GM19035 (cell line): ENCODE results near the gene MBNL1.

Experiments used
- ATAC-seq: cut with Tn5 transposase; IDR thresholded peaks from one replicate; pipeline ENCODE4 v1.9.1; 2021; ENCODE audit not compliant: unreplicated experiment

MBNL1 gene

GRCh38 chr3:152470095-152470494 lies 201.4 kb downstream of the MBNL1 start:
- ATAC-seq, result no peak

- ATAC-seq, result no peak
Measured at GRCh38 chr3:152470893-152471292, 202.2 kb downstream of the MBNL1 start.

- peak; percentile 74 for ATAC-seq
Measured at GRCh38 chr3:152471814-152472671, 203.3 kb downstream of the MBNL1 start.

- ATAC-seq, result no peak
Measured at GRCh38 chr3:152472672-152472954, 203.9 kb downstream of the MBNL1 start.

- peak; percentile 49 for ATAC-seq
Measured at GRCh38 chr3:152474585-152474984, 205.9 kb downstream of the MBNL1 start.

GRCh38 chr3:152477422-152477821 lies 208.7 kb downstream of the MBNL1 start:
- no peak for ATAC-seq

- peak; percentile 95 for ATAC-seq
Measured at GRCh38 chr3:152480282-152480953, 211.7 kb downstream of the MBNL1 start.

GRCh38 chr3:152486364-152486763 lies 217.6 kb downstream of the MBNL1 start:
- no peak for ATAC-seq

- no peak for ATAC-seq
Measured at GRCh38 chr3:152488449-152488848, 219.7 kb downstream of the MBNL1 start.

- ATAC-seq, result peak; percentile 59
Measured at GRCh38 chr3:152491922-152492321, 223.2 kb downstream of the MBNL1 start.

- no peak for ATAC-seq
Measured at GRCh38 chr3:152496286-152496685, 227.6 kb downstream of the MBNL1 start.

GRCh38 chr3:152496716-152497115 lies 228.0 kb downstream of the MBNL1 start:
- no peak for ATAC-seq

- ATAC-seq, result no peak
Measured at GRCh38 chr3:152497457-152497856, 228.7 kb downstream of the MBNL1 start.

GRCh38 chr3:152497890-152498289 lies 229.2 kb downstream of the MBNL1 start:
- no peak for ATAC-seq

GRCh38 chr3:152499791-152500385 lies 231.2 kb downstream of the MBNL1 start:
- no peak for ATAC-seq

- ATAC-seq, result peak; percentile 97
Measured at GRCh38 chr3:152505926-152506325, 237.2 kb downstream of the MBNL1 start.

- no peak for ATAC-seq
Measured at GRCh38 chr3:152508705-152509104, 240.0 kb downstream of the MBNL1 start.

GRCh38 chr3:152511904-152512303 lies 243.2 kb downstream of the MBNL1 start:
- peak; percentile 79 for ATAC-seq

- ATAC-seq, result no peak
Measured at GRCh38 chr3:152513301-152513960, 244.7 kb downstream of the MBNL1 start.
